Karpas-422 (cell line): Measurements from ENCODE around the gene IL5RA. TPM values are rescaled to one million over a fixed set of nuclear protein-coding genes. Genes with fewer than 3 reads are reported as not detected.

Experiments used
- DNase-seq: peaks from one replicate; pipeline ENCODE4 v3.0.0-alpha.2; 2015
- H2AFZ ChIP-seq: fragments of 200-600 bp; sonication (generic); 2 replicates; pipeline ENCODE4 v1.6.1; 2014; ENCODE audit warnings: antibody characterized with exemption, low read length, mixed read lengths
- H3K27ac ChIP-seq: fragments of 200-600 bp; sonication (generic); 2 replicates; pipeline ENCODE4 v1.5.1; 2014; ENCODE audit warnings: mild to moderate bottlenecking, low read length, moderate library complexity
- H3K27me3 ChIP-seq: fragments of 200-600 bp; sonication (generic); 2 replicates; pipeline ENCODE4 v1.6.1; 2014; ENCODE audit warnings: low read length, mixed read lengths
- H3K36me3 ChIP-seq: fragments of 200-600 bp; sonication (generic); 2 replicates; pipeline ENCODE4 v1.6.1; 2014; ENCODE audit warnings: low read length, mixed read lengths; ENCODE audit not compliant: insufficient read depth
- H3K4me1 ChIP-seq: fragments of 200-600 bp; sonication (generic); 2 replicates; pipeline ENCODE4 v1.6.1; 2014; ENCODE audit warnings: mild to moderate bottlenecking, low read length, mixed read lengths
- H3K4me2 ChIP-seq: fragments of 200-600 bp; sonication (generic); 2 replicates; pipeline ENCODE4 v1.6.1; 2014; ENCODE audit warnings: low read length, low read depth, mild to moderate bottlenecking; ENCODE audit not compliant: poor library complexity, severe bottlenecking
- H3K4me3 ChIP-seq: fragments of 200-600 bp; sonication (generic); 2 replicates; pipeline ENCODE4 v1.5.1; 2014; ENCODE audit warnings: mild to moderate bottlenecking, antibody characterized with exemption, low read length, mixed read lengths
- H3K79me2 ChIP-seq: fragments of 200-600 bp; sonication (generic); 2 replicates; pipeline ENCODE4 v1.6.1; 2014; ENCODE audit warnings: mild to moderate bottlenecking, low read length, mixed read lengths
- H3K9ac ChIP-seq: fragments of 200-600 bp; sonication (generic); 2 replicates; pipeline ENCODE4 v1.6.0; 2014; ENCODE audit warnings: low read length
- H3K9me2 ChIP-seq: fragments of 200-600 bp; sonication (generic), shearing (Covaris generic); replicated peaks from 2 replicates; pipeline ENCODE4 v1.6.0; 2014; ENCODE audit warnings: mild to moderate bottlenecking, low read length, moderate library complexity; ENCODE audit not compliant: insufficient read depth
- H3K9me3 ChIP-seq: fragments of 300-700, 200-600 bp; sonication (generic); 2 replicates; pipeline ENCODE4 v1.6.1; 2014; ENCODE audit warnings: low read length, mixed read lengths
- H4K20me1 ChIP-seq: fragments of 200-600 bp; sonication (generic); 2 replicates; pipeline ENCODE4 v1.6.1; 2014; ENCODE audit warnings: mild to moderate bottlenecking, antibody characterized with exemption, low read length, low read depth; ENCODE audit not compliant: insufficient read depth
- total RNA-seq: library from RNA; depleted of rRNA; stranded (reverse); fragments of >200 nt; shearing (Covaris generic); gene quantifications from 2 replicates; pipeline ENCODE4 v1.2.3, GENCODE V29; 2014; ENCODE audit warnings: low replicate concordance

Gene IL5RA
- total RNA-seq, 1 experiment from 2014 or later: not detected

- no peaks in the 10 kb centered on the region for H3K9me2 ChIP-seq
- H3K9me3 ChIP-seq: no peaks in the 10 kb centered on the region
- no peak overlapping the region for H2AFZ ChIP-seq
- H3K36me3 ChIP-seq: no peaks in the 10 kb centered on the region
- DNase-seq: no peak
- no peak overlapping the region for H3K4me2 ChIP-seq
- H3K79me2 ChIP-seq: no peaks in the 10 kb centered on the region
- H3K27me3 ChIP-seq: no peaks in the 10 kb centered on the region
- H3K9ac ChIP-seq: no peak overlapping the region
- H4K20me1 ChIP-seq: no peaks in the 10 kb centered on the region
- no peak overlapping the region for H3K27ac ChIP-seq
- no peak overlapping the region for H3K4me3 ChIP-seq
- no peaks in the 10 kb centered on the region for H3K4me1 ChIP-seq
Observed at GRCh38 chr3:3066910-3067309, 43.3 kb downstream of the IL5RA start.

GRCh38 chr3:3066378-3066777 is 43.8 kb downstream of the IL5RA start:
- no peaks in the 10 kb centered on the region for H4K20me1 ChIP-seq
- H3K27me3 ChIP-seq: no peaks in the 10 kb centered on the region
- no peaks in the 10 kb centered on the region for H3K36me3 ChIP-seq
- DNase-seq: no peak
- H3K9me3 ChIP-seq: no peaks in the 10 kb centered on the region
- no peak overlapping the region for H3K4me3 ChIP-seq
- no peak overlapping the region for H3K9ac ChIP-seq
- no peak overlapping the region for H3K4me2 ChIP-seq
- no peak overlapping the region for H2AFZ ChIP-seq
- H3K4me1 ChIP-seq: no peaks in the 10 kb centered on the region
- no peaks in the 10 kb centered on the region for H3K79me2 ChIP-seq
- no peaks in the 10 kb centered on the region for H3K9me2 ChIP-seq
- H3K27ac ChIP-seq: no peak overlapping the region

- Histone ChIP-seq H3K27ac (no peak overlapping the region), H3K9me2 (no peaks in the 10 kb centered on the region)
- no peak for DNase-seq
Observed at GRCh38 chr3:3065876-3066275, 44.3 kb downstream of the IL5RA start.

GRCh38 chr3:3064297-3064696 is 45.9 kb downstream of the IL5RA start:
- no peak overlapping the region for H3K4me2 ChIP-seq
- H3K9ac ChIP-seq: no peak overlapping the region
- no peaks in the 10 kb centered on the region for H3K36me3 ChIP-seq
- H3K9me3 ChIP-seq: no peaks in the 10 kb centered on the region
- no peaks in the 10 kb centered on the region for H3K27me3 ChIP-seq
- H3K27ac ChIP-seq: no peak overlapping the region
- no peak overlapping the region for H3K4me3 ChIP-seq
- H2AFZ ChIP-seq: no peak overlapping the region
- no peaks in the 10 kb centered on the region for H3K4me1 ChIP-seq
- no peak for DNase-seq
- H3K79me2 ChIP-seq: no peaks in the 10 kb centered on the region
- no peaks in the 10 kb centered on the region for H4K20me1 ChIP-seq
- H3K9me2 ChIP-seq: no peaks in the 10 kb centered on the region

More at GRCh38 chr3:3065876-3066275, 44.3 kb downstream of the IL5RA start:
- Histone ChIP-seq H3K4me1 (no peaks in the 10 kb centered on the region), H3K79me2 (no peaks in the 10 kb centered on the region), H3K4me2 (no peak overlapping the region), H3K9ac (no peak overlapping the region), H3K9me3 (no peaks in the 10 kb centered on the region), H4K20me1 (no peaks in the 10 kb centered on the region), H3K27me3 (no peaks in the 10 kb centered on the region), H2AFZ (no peak overlapping the region), H3K36me3 (no peaks in the 10 kb centered on the region), H3K4me3 (no peak overlapping the region)

- H3K79me2 ChIP-seq: no peaks in the 10 kb centered on the region
- no peak for DNase-seq
- no peak overlapping the region for H3K9ac ChIP-seq
- H3K4me3 ChIP-seq: no peak overlapping the region
- H3K4me2 ChIP-seq: no peak overlapping the region
- no peak overlapping the region for H3K27ac ChIP-seq
- H3K27me3 ChIP-seq: no peaks in the 10 kb centered on the region
- H3K9me3 ChIP-seq: no peaks in the 10 kb centered on the region
- no peaks in the 10 kb centered on the region for H3K4me1 ChIP-seq
- H3K9me2 ChIP-seq: no peaks in the 10 kb centered on the region
- H3K36me3 ChIP-seq: no peaks in the 10 kb centered on the region
- no peaks in the 10 kb centered on the region for H4K20me1 ChIP-seq
- H2AFZ ChIP-seq: no peak overlapping the region
Observed at GRCh38 chr3:3059645-3060044, 50.5 kb downstream of the IL5RA start.

- Histone ChIP-seq H3K27ac (no peak overlapping the region), H3K9me2 (no peaks in the 10 kb centered on the region), H3K4me1 (no peaks in the 10 kb centered on the region), H3K27me3 (no peaks in the 10 kb centered on the region), H3K9me3 (no peaks in the 10 kb centered on the region), H3K79me2 (no peaks in the 10 kb centered on the region), H2AFZ (no peak overlapping the region), H3K4me2 (no peak overlapping the region), H4K20me1 (no peaks in the 10 kb centered on the region), H3K9ac (no peak overlapping the region), H3K4me3 (no peak overlapping the region), H3K36me3 (no peaks in the 10 kb centered on the region)
- DNase-seq: no peak
Observed at GRCh38 chr3:3053974-3054373, 56.2 kb downstream of the IL5RA start.

- Histone ChIP-seq H3K9ac (no peak overlapping the region), H4K20me1 (no peaks in the 10 kb centered on the region), H3K27ac (no peak overlapping the region), H3K9me3 (no peaks in the 10 kb centered on the region), H3K79me2 (no peaks in the 10 kb centered on the region), H3K4me3 (no peak overlapping the region), H3K4me1 (no peaks in the 10 kb centered on the region), H3K4me2 (no peak overlapping the region), H2AFZ (no peak overlapping the region), H3K27me3 (no peaks in the 10 kb centered on the region), H3K36me3 (no peaks in the 10 kb centered on the region), H3K9me2 (no peaks in the 10 kb centered on the region)
- DNase-seq: no peak
Observed at GRCh38 chr3:3038201-3038991, 71.8 kb downstream of the IL5RA start.

GRCh38 chr3:3037156-3037555 is 73.0 kb downstream of the IL5RA start:
- no peaks in the 10 kb centered on the region for H3K9me2 ChIP-seq
- no peaks in the 10 kb centered on the region for H4K20me1 ChIP-seq
- no peaks in the 10 kb centered on the region for H3K27me3 ChIP-seq
- no peak overlapping the region for H3K9ac ChIP-seq
- DNase-seq: no peak
- H3K79me2 ChIP-seq: no peaks in the 10 kb centered on the region
- no peak overlapping the region for H2AFZ ChIP-seq
- no peak overlapping the region for H3K27ac ChIP-seq
- no peak overlapping the region for H3K4me3 ChIP-seq
- H3K4me2 ChIP-seq: no peak overlapping the region
- no peaks in the 10 kb centered on the region for H3K36me3 ChIP-seq
- H3K9me3 ChIP-seq: no peaks in the 10 kb centered on the region
- H3K4me1 ChIP-seq: no peaks in the 10 kb centered on the region
